Hematopoietic multipotent progenitor cell (in vitro differentiated cells): Measurements from ENCODE around the gene TMPRSS9. TPM values are rescaled to one million over a fixed set of nuclear protein-coding genes. Genes with fewer than 3 reads are reported as not detected.

Source experiments
- DNase-seq, 3 donors: peaks; one replicate each; pipeline ENCODE4 v3.0.0-alpha.2; 2011 to 2015; ENCODE audit warnings: low read depth in 2 of 3, low spot score in 2 of 3
- total RNA-seq: library from RNA; depleted of rRNA; stranded (reverse); fragments of >200 nt; gene quantifications from one replicate; pipeline ENCODE4 v1.2.3, GENCODE V29; 2012

TMPRSS9 gene
- total RNA-seq, 1 donor: 8.3 TPM

GRCh38 chr19:2358548-2359173 lies 1.4 kb upstream of the TMPRSS9 start:
- no peak for DNase-seq

DNA sequence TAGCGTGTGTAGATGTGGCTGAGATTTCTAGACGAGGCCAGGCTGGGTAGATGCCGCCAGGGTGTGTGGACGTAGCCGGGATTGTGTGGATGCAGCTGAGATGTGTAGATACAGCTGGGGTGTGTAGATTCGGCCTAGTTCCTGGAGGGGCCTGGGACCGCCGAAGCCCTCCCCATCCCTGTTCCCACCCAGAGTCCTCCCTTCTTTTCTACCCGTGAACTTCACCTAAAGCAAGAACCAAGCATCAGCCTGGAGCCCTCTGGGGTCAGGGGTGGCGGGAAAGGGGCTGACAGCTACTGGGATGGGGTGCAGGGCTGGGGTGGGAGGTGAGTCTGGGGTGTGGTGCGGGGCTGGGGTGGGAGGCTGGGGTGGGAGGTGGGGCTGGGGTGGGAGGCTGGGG lies 768 bp downstream of the TMPRSS9 start:
- DNase-seq: peak in 1 of 3 donors; percentile 33

GRCh38 chr19:2361246-2362045 lies 1.4 kb downstream of the TMPRSS9 start:
- DNase-seq: peak in 1 of 3 donors; percentile 61

DNA sequence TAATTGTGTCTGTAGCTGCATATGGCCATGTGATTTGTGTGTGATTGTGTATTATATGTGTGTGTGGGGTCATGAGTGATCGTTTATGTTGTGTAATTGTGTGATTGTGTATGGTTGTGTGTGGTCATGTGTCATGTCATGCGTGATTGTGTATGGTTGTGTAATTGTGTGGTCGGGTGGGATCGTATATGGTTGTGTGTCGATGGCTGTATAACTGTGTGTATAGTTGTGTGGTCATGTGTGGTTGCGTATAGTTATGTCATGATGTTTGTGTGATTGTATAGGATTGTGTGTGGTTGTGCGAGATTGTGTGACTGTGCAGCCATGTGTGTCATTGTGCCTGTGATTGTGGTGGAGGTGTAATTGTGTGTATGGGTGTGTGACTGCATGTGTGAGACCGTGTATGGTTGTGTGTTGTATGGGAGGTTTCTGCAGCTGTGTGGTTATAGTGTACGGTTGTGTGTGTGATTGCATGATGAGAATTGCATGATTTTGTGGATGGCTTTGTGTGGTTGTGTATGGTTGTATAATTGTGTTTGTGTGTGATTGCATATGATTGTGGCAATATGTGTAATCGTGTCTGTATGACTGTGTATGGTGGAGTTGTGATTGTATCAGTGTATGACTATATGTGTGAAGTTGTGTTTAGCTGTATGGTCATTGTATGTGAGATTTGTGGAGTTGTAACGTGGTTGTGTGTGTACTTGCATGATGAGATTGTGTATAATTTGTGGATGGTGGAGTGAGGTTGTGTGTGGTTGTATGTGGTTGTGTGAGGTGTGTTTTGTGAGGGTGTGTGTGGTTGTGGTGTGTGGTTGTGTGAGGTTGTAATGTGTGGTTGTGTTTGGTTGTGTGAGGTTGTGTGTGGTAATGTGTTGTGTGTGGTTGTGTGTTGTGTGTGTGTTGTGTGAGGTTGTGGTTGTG lies 2.2 kb downstream of the TMPRSS9 start:
- DNase-seq: no peak

DNA sequence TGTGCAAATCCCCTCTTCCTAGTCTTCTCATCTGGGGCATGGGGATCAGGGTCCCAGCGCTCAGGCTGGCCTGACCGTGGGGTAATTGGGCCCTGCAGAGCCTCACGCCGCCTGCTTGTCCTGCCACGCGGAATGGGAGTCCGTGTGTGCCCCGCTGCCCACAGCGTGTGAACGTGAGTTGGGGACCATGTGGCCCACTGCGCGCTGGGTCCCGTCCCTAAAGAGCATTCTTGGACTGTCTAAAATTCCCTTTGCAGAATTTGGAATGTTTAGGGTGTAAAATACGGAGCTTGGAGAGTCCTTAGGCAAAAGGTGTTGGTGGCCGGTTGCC lies 2.9 kb downstream of the TMPRSS9 start:
- no peak for DNase-seq

DNA sequence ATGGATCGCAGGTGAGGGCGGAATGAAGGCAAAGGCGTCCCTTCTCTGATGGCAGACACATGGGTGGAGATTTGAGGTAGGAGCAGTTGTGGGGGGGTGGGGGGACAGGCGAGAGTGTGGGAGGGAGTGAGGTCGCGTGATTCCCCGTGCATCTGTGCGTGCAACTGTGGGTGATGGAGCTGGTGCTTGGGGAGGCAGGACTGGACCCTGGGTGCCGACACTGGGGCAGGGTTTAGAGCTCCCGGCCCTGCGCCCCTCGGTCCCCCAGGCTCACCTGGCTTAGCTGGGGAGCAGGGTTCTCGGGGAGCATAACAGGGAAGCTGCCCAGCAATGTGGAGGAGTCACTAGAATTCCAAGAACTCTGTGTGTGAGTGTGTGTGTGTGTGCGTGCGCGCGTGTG lies 3.4 kb downstream of the TMPRSS9 start:
- DNase-seq: no peak

- DNase-seq: peak in 1 of 3 donors; percentile 38
Observed at GRCh38 chr19:2365201-2365970, 5.3 kb downstream of the TMPRSS9 start.

- DNase-seq: no peak
Observed at GRCh38 chr19:2371656-2372055, 11.6 kb downstream of the TMPRSS9 start.

GRCh38 chr19:2372076-2372612 lies 12.1 kb downstream of the TMPRSS9 start:
- no peak for DNase-seq

DNA sequence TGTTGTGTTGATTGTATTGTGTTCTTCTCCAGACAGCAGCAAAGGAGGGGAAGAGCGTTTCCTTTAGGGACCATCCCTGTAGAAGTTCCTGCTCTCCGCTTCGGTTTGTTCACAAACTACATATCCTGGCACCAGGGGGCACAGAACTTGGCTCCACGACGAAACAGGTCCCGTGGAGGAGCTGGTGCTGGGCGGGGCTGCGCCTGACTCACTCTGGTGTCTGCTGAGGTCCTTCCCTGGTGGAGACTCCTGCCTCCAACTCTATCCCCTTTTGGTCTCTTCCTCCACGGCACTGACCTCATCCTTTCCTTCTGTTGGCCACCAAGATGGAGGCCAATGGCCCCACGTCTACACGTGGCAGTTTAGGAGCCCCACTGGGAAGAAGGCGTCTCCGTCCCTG lies 14.7 kb downstream of the TMPRSS9 start:
- DNase-seq: no peak

GRCh38 chr19:2375353-2376121 lies 15.5 kb downstream of the TMPRSS9 start:
- no peak for DNase-seq

GRCh38 chr19:2376784-2377519 lies 16.9 kb downstream of the TMPRSS9 start:
- DNase-seq: no peak

GRCh38 chr19:2380567-2380966 lies 20.5 kb downstream of the TMPRSS9 start:
- DNase-seq: no peak

DNA sequence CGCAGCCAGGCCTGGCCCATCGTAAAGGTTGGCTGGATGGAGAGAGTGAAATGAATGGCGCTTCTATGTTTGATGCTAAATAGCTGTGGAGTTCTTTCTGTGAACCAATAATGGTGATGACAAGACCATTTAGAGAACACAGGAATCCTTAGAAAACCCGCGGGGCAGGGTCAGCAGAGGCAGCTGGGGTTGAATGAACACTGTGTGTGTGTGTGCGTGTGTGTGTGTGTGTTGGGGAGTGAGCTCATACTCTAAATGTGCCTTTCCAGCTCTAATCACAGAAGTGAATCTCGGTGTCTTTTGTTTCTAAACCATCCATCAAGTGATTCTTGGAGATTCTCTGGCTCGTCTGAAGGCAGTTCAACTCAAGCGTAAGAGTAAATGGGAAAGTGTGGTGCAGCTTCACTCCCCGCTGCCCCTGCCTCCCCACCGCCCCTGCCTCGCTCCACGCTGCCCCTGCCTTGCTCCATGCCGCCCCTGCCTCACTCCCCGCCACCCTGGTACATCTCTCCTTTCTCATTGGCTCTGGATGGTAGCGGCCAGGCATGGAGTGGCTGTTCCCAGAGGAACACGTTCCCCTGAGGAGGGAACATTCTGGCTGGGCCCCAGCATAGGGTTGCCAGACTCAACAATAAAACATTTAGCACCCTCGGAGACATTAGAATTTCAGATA lies 21.2 kb downstream of the TMPRSS9 start:
- no peak for DNase-seq

DNA sequence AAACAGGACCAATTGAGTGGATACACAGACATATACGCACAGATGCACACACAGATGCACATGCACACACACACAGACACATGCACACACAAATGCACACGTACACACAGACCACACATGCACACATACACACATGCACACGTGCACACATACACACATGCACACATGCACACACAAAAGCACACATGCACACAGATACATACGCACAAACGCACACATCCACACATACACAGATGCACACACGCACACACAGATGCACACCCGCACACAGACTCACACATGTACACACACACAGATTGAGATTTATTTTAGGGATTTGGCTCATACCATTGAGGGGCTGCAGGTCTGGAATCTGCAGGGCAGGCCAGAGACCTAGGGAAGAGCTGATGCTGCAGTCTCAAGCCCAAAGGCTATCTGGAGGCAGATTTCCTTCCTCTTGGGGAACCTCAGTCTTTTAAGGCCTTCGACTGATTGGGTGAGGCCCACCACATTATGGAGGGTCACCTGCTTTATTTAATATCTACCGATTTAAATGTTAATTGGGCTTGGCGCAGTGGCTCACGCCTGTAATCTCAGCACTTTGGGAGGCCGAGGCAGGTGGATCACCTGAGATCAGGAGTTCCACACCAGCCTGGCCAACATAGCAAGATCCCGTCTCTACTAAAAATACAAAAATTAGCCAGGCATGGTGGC lies 22.6 kb downstream of the TMPRSS9 start:
- DNase-seq: no peak

GRCh38 chr19:2385053-2385721 lies 25.1 kb downstream of the TMPRSS9 start:
- DNase-seq: peak in 2 of 3 donors; percentile 29 to 55
